Mesothelial cell of epicardium (in vitro differentiated cells): ENCODE results near the gene TTLL8. TPM values are rescaled to one million over a fixed set of nuclear protein-coding genes. Genes with fewer than 3 reads are reported as not detected.

Experiments used
- DNase-seq, 2 experiments: peaks; one replicate each; pipeline ENCODE4 v3.0.0; 2021; ENCODE audit warnings: low spot score in 2 of 2; ENCODE audit not compliant: unreplicated experiment in 2 of 2
- H3K27ac Mint-ChIP-seq: 2 replicates; pipeline ENCODE4 v1.8.0; 2021; ENCODE audit warnings: mixed read lengths
- H3K27me3 Mint-ChIP-seq: 2 replicates; pipeline ENCODE4 v1.8.0; 2021; ENCODE audit warnings: low read depth, mixed read lengths
- H3K36me3 Mint-ChIP-seq: 2 replicates; pipeline ENCODE4 v1.8.0; 2021; ENCODE audit warnings: mixed read lengths
- H3K4me1 Mint-ChIP-seq: 2 replicates; pipeline ENCODE4 v1.8.0; 2021; ENCODE audit warnings: mixed read lengths
- H3K4me3 Mint-ChIP-seq: 2 replicates; pipeline ENCODE4 v1.8.0; 2021; ENCODE audit warnings: mild to moderate bottlenecking, moderate library complexity, mixed read lengths
- H3K9me3 Mint-ChIP-seq: 2 replicates; pipeline ENCODE4 v1.8.0; 2021; ENCODE audit warnings: mixed read lengths
- CTCF ChIP-seq: fragments of 200-600 bp; sonication (generic); IDR thresholded peaks from one replicate; pipeline ENCODE4 v1.5.0; 2021; ENCODE audit warnings: antibody characterized with exemption; ENCODE audit not compliant: unreplicated experiment
- total RNA-seq: library from RNA; stranded (reverse); gene quantifications from 3 replicates; pipeline ENCODE4 v1.2.1, GENCODE V29; 2021

The TTLL8 gene
- total RNA-seq, 1 donor from 2014 or later = 0.13 TPM

DNA sequence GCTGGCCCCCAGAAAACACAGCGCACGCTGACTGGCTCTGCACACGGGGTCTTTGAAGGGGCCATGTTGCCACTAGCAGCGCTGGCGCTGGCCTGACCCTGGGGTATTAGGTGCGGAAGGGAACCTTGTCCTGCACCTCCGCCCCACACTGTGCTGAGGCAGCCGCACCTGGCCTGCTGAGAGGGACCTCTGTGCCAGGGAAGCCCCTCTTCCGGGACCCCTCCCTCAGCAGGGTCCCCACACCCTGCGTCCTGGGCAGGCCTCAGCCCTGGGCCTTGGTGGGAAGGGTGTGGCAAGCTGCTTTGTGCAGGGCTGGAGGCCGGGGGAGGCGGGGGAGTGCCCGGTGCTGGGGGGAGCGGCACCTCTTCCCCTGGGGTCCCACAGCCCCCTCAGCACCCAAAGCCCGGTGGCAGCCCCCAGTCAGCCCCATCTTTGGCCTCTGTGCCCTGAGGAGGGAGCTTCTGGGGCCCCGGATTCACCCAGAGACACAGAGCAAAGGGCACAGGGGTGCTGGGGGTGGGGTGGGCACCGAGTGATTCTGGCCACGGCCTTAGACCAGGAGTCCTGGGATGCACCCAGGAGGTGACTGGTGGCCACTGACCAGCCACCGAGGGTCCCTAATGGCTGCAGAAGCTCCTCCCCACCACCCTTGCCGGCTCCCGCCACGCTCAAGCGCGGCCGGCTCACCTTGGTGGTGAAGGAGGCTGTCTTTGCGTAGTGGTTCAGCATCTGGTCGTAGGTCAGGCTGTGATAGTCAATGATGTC, 11.4 kb downstream of the TTLL8 start:
- TF ChIP-seq CTCF = no peak
- no peak overlapping the region for H3K4me3 Mint-ChIP-seq
- peaks cover 15% of the 10 kb centered on the region for H3K9me3 Mint-ChIP-seq
- H3K4me1 Mint-ChIP-seq = peaks cover 9% of the 10 kb centered on the region
- no peak for DNase-seq
- H3K27ac Mint-ChIP-seq = no peak overlapping the region
- no peaks in the 10 kb centered on the region for H3K36me3 Mint-ChIP-seq
- peaks cover 5% of the 10 kb centered on the region for H3K27me3 Mint-ChIP-seq

GRCh38 chr22:50046019-50046415, 12.1 kb downstream of the TTLL8 start:
- Mint-ChIP-seq H3K27me3 (peaks cover 4% of the 10 kb centered on the region), H3K27ac (no peak overlapping the region), H3K9me3 (peaks cover 11% of the 10 kb centered on the region), H3K36me3 (no peaks in the 10 kb centered on the region), H3K4me3 (no peak overlapping the region), H3K4me1 (peaks cover 7% of the 10 kb centered on the region)
- no peak for DNase-seq
- TF ChIP-seq CTCF = no peak

DNA sequence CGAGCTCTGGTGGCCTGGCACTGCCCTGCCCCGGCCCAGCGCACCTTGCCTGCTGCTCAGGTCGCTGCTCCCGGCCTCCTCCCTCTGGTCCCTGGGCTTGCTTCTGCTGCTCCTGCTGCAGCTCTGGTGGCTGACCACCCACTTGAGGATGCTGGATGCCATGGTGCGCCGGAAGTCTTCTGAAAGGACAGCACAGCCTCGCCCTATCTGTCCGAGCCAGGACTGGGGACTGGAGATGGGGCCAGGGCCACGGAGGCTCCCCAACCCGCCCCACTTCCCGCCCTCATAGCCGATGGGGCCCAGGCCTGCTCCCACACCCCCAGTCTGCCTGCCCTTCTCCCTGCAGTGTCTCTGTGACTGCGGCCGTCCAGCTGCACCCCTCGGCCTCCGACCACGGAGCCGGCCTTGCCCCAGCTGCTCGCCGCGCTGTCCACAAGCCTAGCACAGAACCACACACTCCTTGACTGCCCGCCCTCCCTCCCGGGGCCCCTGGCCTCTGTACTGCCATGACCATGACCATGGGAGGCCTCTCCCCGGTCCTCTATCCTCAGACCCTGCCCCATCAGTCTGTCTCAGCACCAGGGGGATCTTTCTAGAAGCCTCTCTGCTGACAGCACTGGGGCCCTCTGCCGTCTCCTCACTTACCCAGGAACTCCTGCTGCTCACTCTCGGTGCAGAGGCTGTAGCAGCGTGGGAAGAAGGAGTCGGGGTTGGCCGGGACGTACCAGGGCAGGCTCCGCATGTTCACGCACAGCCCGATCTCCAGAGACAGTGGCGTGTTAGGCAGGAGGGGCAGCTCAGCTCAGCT, 12.7 kb downstream of the TTLL8 start:
- H3K4me3 Mint-ChIP-seq = no peak overlapping the region
- H3K9me3 Mint-ChIP-seq = peaks cover 11% of the 10 kb centered on the region
- no peak for DNase-seq
- H3K27me3 Mint-ChIP-seq = peaks cover 4% of the 10 kb centered on the region
- no peaks in the 10 kb centered on the region for H3K36me3 Mint-ChIP-seq
- H3K4me1 Mint-ChIP-seq = peaks cover 1% of the 10 kb centered on the region
- no peak for TF ChIP-seq CTCF
- H3K27ac Mint-ChIP-seq = no peak overlapping the region

DNA sequence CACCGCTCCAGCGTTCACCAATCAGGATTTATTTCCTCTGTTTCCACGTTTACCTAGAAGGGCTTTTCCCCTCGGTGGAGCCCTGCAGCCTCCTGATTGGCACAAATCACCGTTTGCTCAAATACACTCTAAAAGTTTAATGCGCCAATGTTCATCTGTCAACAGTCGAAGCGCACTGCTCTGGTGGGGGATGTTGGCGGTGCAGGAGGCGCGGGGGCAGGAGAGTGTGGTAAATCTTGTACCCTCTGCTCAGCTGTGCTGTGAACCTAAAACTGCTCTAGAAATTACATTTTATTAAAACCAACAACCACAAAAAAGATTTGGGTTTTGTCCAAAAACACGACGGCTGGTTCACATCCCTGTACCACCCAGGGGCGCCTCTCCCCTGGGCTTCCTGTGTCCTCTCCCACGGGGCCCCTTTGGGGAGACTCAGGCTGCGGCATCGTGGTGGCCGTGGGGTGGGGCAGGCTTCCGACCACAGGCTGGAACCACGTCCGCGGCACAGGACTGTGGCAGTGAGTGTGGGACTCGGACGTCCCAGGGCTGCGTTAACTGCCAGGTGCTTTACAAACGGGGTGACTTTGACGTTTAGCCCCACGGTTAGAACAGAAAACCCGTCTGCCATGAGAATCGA, 13.5 kb downstream of the TTLL8 start:
- no peaks in the 10 kb centered on the region for H3K36me3 Mint-ChIP-seq
- H3K27ac Mint-ChIP-seq = no peak overlapping the region
- no peak for TF ChIP-seq CTCF
- H3K9me3 Mint-ChIP-seq = peaks cover 11% of the 10 kb centered on the region
- peaks cover 4% of the 10 kb centered on the region for H3K27me3 Mint-ChIP-seq
- DNase-seq = no peak
- no peaks in the 10 kb centered on the region for H3K4me1 Mint-ChIP-seq
- H3K4me3 Mint-ChIP-seq = no peak overlapping the region

GRCh38 chr22:50041361-50042065, 16.6 kb downstream of the TTLL8 start:
- no peaks in the 10 kb centered on the region for H3K36me3 Mint-ChIP-seq
- peaks cover 25% of the 10 kb centered on the region for H3K9me3 Mint-ChIP-seq
- no peak overlapping the region for H3K27ac Mint-ChIP-seq
- H3K27me3 Mint-ChIP-seq = peaks cover 5% of the 10 kb centered on the region
- no peaks in the 10 kb centered on the region for H3K4me1 Mint-ChIP-seq
- TF ChIP-seq CTCF = no peak
- H3K4me3 Mint-ChIP-seq = no peak overlapping the region
- no peak for DNase-seq
